HEK293 (cell line): Measurements from ENCODE around the gene MDP1.
A peak's percentile ranks its signal among the peaks of the same experiment; 100 is the strongest.

Source experiments
- GLIS1 ChIP-seq: fragments of 450-650 bp; formaldehyde crosslinking; IDR thresholded peaks from 2 replicates; pipeline ENCODE4 v1.5.1; 2016; ENCODE audit warnings: missing biosample characterization, missing genetic modification characterization
- KLF7 ChIP-seq: fragments of 450-650 bp; formaldehyde crosslinking; IDR thresholded peaks from 2 replicates; pipeline ENCODE4 v1.5.1; 2016; ENCODE audit warnings: missing biosample characterization, missing genetic modification characterization, borderline replicate concordance
- PRDM6 ChIP-seq: fragments of 450-650 bp; formaldehyde crosslinking; IDR thresholded peaks from 2 replicates; pipeline ENCODE4 v1.5.1; 2017; ENCODE audit warnings: missing biosample characterization, missing genetic modification characterization
- SP3 ChIP-seq: fragments of 450-650 bp; formaldehyde crosslinking; IDR thresholded peaks from 2 replicates; pipeline ENCODE4 v1.5.1; 2016; ENCODE audit warnings: missing biosample characterization, missing genetic modification characterization
- WT1 ChIP-seq: fragments of 450-650 bp; formaldehyde crosslinking; IDR thresholded peaks from 2 replicates; pipeline ENCODE4 v1.5.1; 2016; ENCODE audit warnings: missing biosample characterization, missing genetic modification characterization
- ZBTB20 ChIP-seq: fragments of 450-650 bp; formaldehyde crosslinking; IDR thresholded peaks from 2 replicates; pipeline ENCODE4 v1.5.1; 2016; ENCODE audit warnings: missing biosample characterization, missing genetic modification characterization
- ZBTB26 ChIP-seq: fragments of 450-650 bp; formaldehyde crosslinking; optimal IDR thresholded peaks from 2 replicates; pipeline ENCODE3; 2016; ENCODE audit warnings: missing biosample characterization, mild to moderate bottlenecking, missing genetic modification characterization
- ZBTB48 ChIP-seq: fragments of 450-650 bp; formaldehyde crosslinking; IDR thresholded peaks from 2 replicates; pipeline ENCODE4 v1.5.1; 2016; ENCODE audit warnings: missing biosample characterization, missing genetic modification characterization
- ZFP41 ChIP-seq: fragments of 450-650 bp; formaldehyde crosslinking; IDR thresholded peaks from 2 replicates; pipeline ENCODE4 v1.5.1; 2016; ENCODE audit warnings: missing biosample characterization, missing genetic modification characterization, borderline replicate concordance
- ZNF133 ChIP-seq: fragments of 450-650 bp; formaldehyde crosslinking; IDR thresholded peaks from 2 replicates; pipeline ENCODE4 v1.5.1; 2016; ENCODE audit warnings: missing biosample characterization, missing genetic modification characterization
- ZNF202 ChIP-seq: fragments of 450-650 bp; formaldehyde crosslinking; IDR thresholded peaks from 2 replicates; pipeline ENCODE4 v1.5.1; 2016; ENCODE audit warnings: missing biosample characterization, missing genetic modification characterization, borderline replicate concordance
- ZNF239 ChIP-seq: fragments of 450-650 bp; formaldehyde crosslinking; IDR thresholded peaks from 2 replicates; pipeline ENCODE4 v1.5.1; 2016; ENCODE audit warnings: missing biosample characterization, missing genetic modification characterization
- ZNF426 ChIP-seq: fragments of 450-650 bp; formaldehyde crosslinking; IDR thresholded peaks from 2 replicates; pipeline ENCODE4 v1.5.1; 2017; ENCODE audit warnings: missing biosample characterization, missing genetic modification characterization, mild to moderate bottlenecking, inconsistent platforms, moderate library complexity
- ZNF518A ChIP-seq: fragments of 450-650 bp; formaldehyde crosslinking; conservative IDR thresholded peaks from 2 replicates; pipeline ENCODE4 v1.5.1; 2016; ENCODE audit warnings: low read depth, missing biosample characterization, missing genetic modification characterization
- ZNF544 ChIP-seq: fragments of 450-650 bp; formaldehyde crosslinking; IDR thresholded peaks from 2 replicates; pipeline ENCODE4 v1.5.0; 2017; ENCODE audit warnings: missing biosample characterization, missing genetic modification characterization
- ZNF555 ChIP-seq: fragments of 450-650 bp; formaldehyde crosslinking; conservative IDR thresholded peaks from 2 replicates; pipeline ENCODE4 v1.5.1; 2017; ENCODE audit warnings: missing biosample characterization, mild to moderate bottlenecking, missing genetic modification characterization, inconsistent platforms
- ZNF596 ChIP-seq: fragments of 450-650 bp; IDR thresholded peaks from 2 replicates; pipeline ENCODE4 v1.5.0; 2018; ENCODE audit warnings: missing biosample characterization, mild to moderate bottlenecking, missing genetic modification characterization, moderate library complexity
- ZNF639 ChIP-seq: fragments of 450-650 bp; formaldehyde crosslinking; IDR thresholded peaks from 2 replicates; pipeline ENCODE4 v1.5.1; 2016; ENCODE audit warnings: missing biosample characterization, missing genetic modification characterization
- ZNF654 ChIP-seq: fragments of 450-650 bp; formaldehyde crosslinking; IDR thresholded peaks from 2 replicates; pipeline ENCODE4 v1.5.1; 2016; ENCODE audit warnings: low read depth, missing biosample characterization, missing genetic modification characterization
- ZNF785 ChIP-seq: fragments of 450-650 bp; formaldehyde crosslinking; IDR thresholded peaks from 2 replicates; pipeline ENCODE4 v1.5.1; 2016; ENCODE audit warnings: missing biosample characterization, missing genetic modification characterization
- TF ChIP-seq, protein P1 (sequence below): fragments of 450-650 bp; formaldehyde crosslinking; IDR thresholded peaks from 2 replicates; pipeline ENCODE4 v1.5.1; 2016; ENCODE audit warnings: missing biosample characterization, missing genetic modification characterization
- TF ChIP-seq, protein P2 (sequence below): fragments of 450-650 bp; formaldehyde crosslinking; IDR thresholded peaks from 2 replicates; pipeline ENCODE4 v1.5.1; 2016; ENCODE audit warnings: missing biosample characterization, missing genetic modification characterization
- TF ChIP-seq, protein P3 (sequence below): fragments of 450-650 bp; formaldehyde crosslinking; IDR thresholded peaks from 2 replicates; pipeline ENCODE4 v1.5.1; 2016; ENCODE audit warnings: missing biosample characterization, missing genetic modification characterization
- TF ChIP-seq, protein P4 (sequence below): fragments of 450-650 bp; formaldehyde crosslinking; IDR thresholded peaks from 2 replicates; pipeline ENCODE4 v1.5.1; 2016; ENCODE audit warnings: missing biosample characterization, missing genetic modification characterization

MDP1 gene

GRCh38 chr14:24188251-24189058, 27.4 kb downstream of the MDP1 start, which contains the start of gene IPO4 (continued):
- TF ChIP-seq ZBTB26 (tag by site-specific recombination) (peak; percentile 46), ZNF133 (tag by site-specific recombination) (no peak), ZNF596 (tag by site-specific recombination) (no peak), ZNF555 (tag by site-specific recombination) (no peak), KLF7 (tag by site-specific recombination) (peak; percentile 98), ZNF785 (tag by site-specific recombination) (no peak), ZFP41 (tag by site-specific recombination) (no peak), ZNF202 (tag by site-specific recombination) (no peak), ZNF239 (tag by site-specific recombination) (0 out of 2 replicates have a peak, but pooled peaks have one; percentile 37), ZNF654 (tag by site-specific recombination) (no peak), ZBTB20 (peak; percentile 55; the same call in 1 of the 2 replicates), ZNF426 (tag by site-specific recombination) (no peak), GLIS1 (0 out of 2 replicates have a peak, but pooled peaks have one; percentile 38), ZNF639 (tag by site-specific recombination) (peak; percentile 99), ZBTB48 (tag by site-specific recombination) (peak; percentile 45; the same call in 1 of the 2 replicates), PRDM6 (0 out of 2 replicates have a peak, but pooled peaks have one; percentile 15), ZNF518A (peak; percentile 93), SP3 (tag by site-specific recombination) (peak; percentile 90), WT1 (tag by site-specific recombination) (peak; percentile 72), ZNF544 (tag by site-specific recombination) (no peak)
- TF ChIP-seq, protein P1, sequence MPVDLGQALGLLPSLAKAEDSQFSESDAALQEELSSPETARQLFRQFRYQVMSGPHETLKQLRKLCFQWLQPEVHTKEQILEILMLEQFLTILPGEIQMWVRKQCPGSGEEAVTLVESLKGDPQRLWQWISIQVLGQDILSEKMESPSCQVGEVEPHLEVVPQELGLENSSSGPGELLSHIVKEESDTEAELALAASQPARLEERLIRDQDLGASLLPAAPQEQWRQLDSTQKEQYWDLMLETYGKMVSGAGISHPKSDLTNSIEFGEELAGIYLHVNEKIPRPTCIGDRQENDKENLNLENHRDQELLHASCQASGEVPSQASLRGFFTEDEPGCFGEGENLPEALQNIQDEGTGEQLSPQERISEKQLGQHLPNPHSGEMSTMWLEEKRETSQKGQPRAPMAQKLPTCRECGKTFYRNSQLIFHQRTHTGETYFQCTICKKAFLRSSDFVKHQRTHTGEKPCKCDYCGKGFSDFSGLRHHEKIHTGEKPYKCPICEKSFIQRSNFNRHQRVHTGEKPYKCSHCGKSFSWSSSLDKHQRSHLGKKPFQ = no peak
- TF ChIP-seq, protein P2, sequence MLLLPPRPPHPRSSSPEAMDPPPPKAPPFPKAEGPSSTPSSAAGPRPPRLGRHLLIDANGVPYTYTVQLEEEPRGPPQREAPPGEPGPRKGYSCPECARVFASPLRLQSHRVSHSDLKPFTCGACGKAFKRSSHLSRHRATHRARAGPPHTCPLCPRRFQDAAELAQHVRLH (tag by site-specific recombination) = no peak; the same call in none of the 2 replicates
- TF ChIP-seq, protein P3, sequence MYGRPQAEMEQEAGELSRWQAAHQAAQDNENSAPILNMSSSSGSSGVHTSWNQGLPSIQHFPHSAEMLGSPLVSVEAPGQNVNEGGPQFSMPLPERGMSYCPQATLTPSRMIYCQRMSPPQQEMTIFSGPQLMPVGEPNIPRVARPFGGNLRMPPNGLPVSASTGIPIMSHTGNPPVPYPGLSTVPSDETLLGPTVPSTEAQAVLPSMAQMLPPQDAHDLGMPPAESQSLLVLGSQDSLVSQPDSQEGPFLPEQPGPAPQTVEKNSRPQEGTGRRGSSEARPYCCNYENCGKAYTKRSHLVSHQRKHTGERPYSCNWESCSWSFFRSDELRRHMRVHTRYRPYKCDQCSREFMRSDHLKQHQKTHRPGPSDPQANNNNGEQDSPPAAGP (tag by site-specific recombination) = peak; percentile 99
- TF ChIP-seq, protein P4, sequence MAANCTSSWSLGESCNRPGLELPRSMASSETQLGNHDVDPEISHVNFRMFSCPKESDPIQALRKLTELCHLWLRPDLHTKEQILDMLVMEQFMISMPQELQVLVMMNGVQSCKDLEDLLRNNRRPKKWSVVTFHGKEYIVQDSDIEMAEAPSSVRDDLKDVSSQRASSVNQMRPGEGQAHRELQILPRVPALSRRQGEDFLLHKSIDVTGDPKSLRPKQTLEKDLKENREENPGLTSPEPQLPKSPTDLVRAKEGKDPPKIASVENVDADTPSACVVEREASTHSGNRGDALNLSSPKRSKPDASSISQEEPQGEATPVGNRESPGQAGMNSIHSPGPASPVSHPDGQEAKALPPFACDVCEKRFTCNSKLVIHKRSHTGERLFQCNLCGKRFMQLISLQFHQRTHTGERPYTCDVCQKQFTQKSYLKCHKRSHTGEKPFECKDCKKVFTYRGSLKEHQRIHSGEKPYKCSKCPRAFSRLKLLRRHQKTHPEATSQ (tag by site-specific recombination) = peak; percentile 89
